Measurements from ENCODE around the gene ACTL6A.

The ACTL6A gene

DNA sequence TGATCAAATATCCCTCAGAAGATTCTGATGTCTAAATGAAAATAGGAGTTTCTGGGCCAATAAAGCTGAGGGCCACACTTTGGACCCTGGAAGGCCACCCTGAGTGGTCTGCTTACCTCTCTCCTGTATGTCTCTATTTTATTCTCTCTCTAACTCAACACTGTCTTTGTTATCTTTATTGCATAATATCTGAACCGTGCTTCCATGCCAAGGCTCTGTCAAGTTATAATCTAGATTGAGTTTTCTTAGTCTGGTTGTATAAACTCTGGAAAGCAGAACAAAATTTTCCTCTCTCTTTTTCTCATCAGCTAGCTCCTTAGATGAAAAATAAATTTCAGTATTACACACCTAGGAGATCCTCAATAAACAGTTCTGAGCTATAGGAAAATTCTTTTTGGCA is 36.2 kb upstream of the ACTL6A start:
- Histone ChIP-seq H2AFZ (ENCODE audit: low read length) (no peak overlapping the region), H3K4me3 (ENCODE audit: low read depth, low read length, poor library complexity, severe bottlenecking) (no peak overlapping the region)

DNA sequence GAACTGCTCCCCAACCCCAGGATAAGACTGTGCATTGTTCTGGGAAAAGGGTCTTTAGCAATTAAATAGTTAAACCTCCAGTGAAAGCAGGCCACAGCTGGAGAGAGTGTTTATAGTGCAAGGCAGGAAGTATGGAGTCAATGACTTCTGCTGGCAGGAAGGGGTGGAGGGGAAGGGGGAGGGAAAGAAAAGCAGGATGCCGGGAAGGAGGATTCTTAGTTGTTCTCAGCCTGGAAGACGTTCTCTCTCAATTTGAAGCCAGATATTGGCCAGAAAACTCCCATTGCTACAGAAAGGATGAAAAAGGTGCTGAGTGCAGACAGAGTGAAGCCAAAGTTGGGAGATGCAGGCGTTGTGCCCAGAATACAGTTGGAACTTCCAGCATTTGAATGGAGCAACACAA is 35.7 kb upstream of the ACTL6A start:
- no peak overlapping the region for H2AFZ ChIP-seq (ENCODE audit: low read length)
- no peak overlapping the region for H3K27ac ChIP-seq (ENCODE audit: low read depth, low read length, poor library complexity, severe bottlenecking)
- no peak overlapping the region for H3K9ac ChIP-seq (ENCODE audit: low read length)

More for the DNA sequence above, 36.2 kb upstream of the ACTL6A start:
- Histone ChIP-seq H3K27ac (ENCODE audit: low read depth, low read length, poor library complexity, severe bottlenecking) (no peak overlapping the region), H4K20me1 (ENCODE audit: insufficient read depth, low read length) (no peaks in the 10 kb centered on the region), H3K4me1 (ENCODE audit: insufficient read depth, low read length, severe bottlenecking) (no peaks in the 10 kb centered on the region), H3K9me3 (ENCODE audit: low read length) (no peaks in the 10 kb centered on the region), H3K4me2 (ENCODE audit: low read length) (no peak overlapping the region), H3K27me3 (ENCODE audit: insufficient read depth, low read length) (no peaks in the 10 kb centered on the region), H3K36me3 (ENCODE audit: insufficient read depth, low read length) (no peaks in the 10 kb centered on the region), H3K9ac (ENCODE audit: low read length) (no peak overlapping the region), H3K79me2 (ENCODE audit: insufficient read depth, low read length) (no peaks in the 10 kb centered on the region), H3F3A (ENCODE audit: insufficient read depth, low read length) (no peaks in the 10 kb centered on the region), H3K9me2 (ENCODE audit: low read depth, low read length) (no peaks in the 10 kb centered on the region)
- TF ChIP-seq EZH2 (IDR thresholded peaks at IDR 0.05; ENCODE audit: borderline replicate concordance, low read length) (no peak), CTCF (IDR thresholded peaks at IDR 0.05; ENCODE audit: low read length) (no peak)

GRCh38 chr3:179528772-179529171 is 34.0 kb upstream of the ACTL6A start:
- H3F3A ChIP-seq (ENCODE audit: insufficient read depth, low read length), result no peaks in the 10 kb centered on the region
- H3K9ac ChIP-seq (ENCODE audit: low read length), result no peak overlapping the region
- H3K36me3 ChIP-seq (ENCODE audit: insufficient read depth, low read length), result no peaks in the 10 kb centered on the region
- no peak overlapping the region for H3K27ac ChIP-seq (ENCODE audit: low read depth, low read length, poor library complexity, severe bottlenecking)
- TF ChIP-seq CTCF (IDR thresholded peaks at IDR 0.05; ENCODE audit: low read length), result no peak
- H3K9me2 ChIP-seq (ENCODE audit: low read depth, low read length), result no peaks in the 10 kb centered on the region
- no peaks in the 10 kb centered on the region for H3K9me3 ChIP-seq (ENCODE audit: low read length)
- no peak overlapping the region for H3K4me2 ChIP-seq (ENCODE audit: low read length)
- H3K4me1 ChIP-seq (ENCODE audit: insufficient read depth, low read length, severe bottlenecking), result no peaks in the 10 kb centered on the region
- no peak overlapping the region for H2AFZ ChIP-seq (ENCODE audit: low read length)
- no peaks in the 10 kb centered on the region for H4K20me1 ChIP-seq (ENCODE audit: insufficient read depth, low read length)
- H3K4me3 ChIP-seq (ENCODE audit: low read depth, low read length, poor library complexity, severe bottlenecking), result no peak overlapping the region
- H3K79me2 ChIP-seq (ENCODE audit: insufficient read depth, low read length), result no peaks in the 10 kb centered on the region
- H3K27me3 ChIP-seq (ENCODE audit: insufficient read depth, low read length), result no peaks in the 10 kb centered on the region

More for the DNA sequence above, 35.7 kb upstream of the ACTL6A start:
- Histone ChIP-seq H3K4me3 (ENCODE audit: low read depth, low read length, poor library complexity, severe bottlenecking) (no peak overlapping the region), H3K36me3 (ENCODE audit: insufficient read depth, low read length) (no peaks in the 10 kb centered on the region), H3K79me2 (ENCODE audit: insufficient read depth, low read length) (no peaks in the 10 kb centered on the region), H3F3A (ENCODE audit: insufficient read depth, low read length) (no peaks in the 10 kb centered on the region), H3K9me3 (ENCODE audit: low read length) (no peaks in the 10 kb centered on the region), H3K27me3 (ENCODE audit: insufficient read depth, low read length) (no peaks in the 10 kb centered on the region), H3K4me1 (ENCODE audit: insufficient read depth, low read length, severe bottlenecking) (no peaks in the 10 kb centered on the region), H4K20me1 (ENCODE audit: insufficient read depth, low read length) (no peaks in the 10 kb centered on the region), H3K4me2 (ENCODE audit: low read length) (no peak overlapping the region), H3K9me2 (ENCODE audit: low read depth, low read length) (no peaks in the 10 kb centered on the region)
- TF ChIP-seq EZH2 (IDR thresholded peaks at IDR 0.05; ENCODE audit: borderline replicate concordance, low read length) (no peak), CTCF (IDR thresholded peaks at IDR 0.05; ENCODE audit: low read length) (no peak)

Data from OCI-LY1 (cell line).